Heart left ventricle (tissue), 16 donors: Measurements from ENCODE around the gene NXPH4. TPM values are rescaled to one million over a fixed set of nuclear protein-coding genes. Genes with fewer than 3 reads are reported as not detected.
A peak's percentile ranks its signal among the peaks of the same experiment; 100 is the strongest.

ENCODE experiments used
- ATAC-seq, 4 donors: fragments of 200-7000 bp; cut with Tn5 transposase; one replicate each; pipeline ENCODE4 v1.9.1; 2020 to 2022; ENCODE audit warnings: moderate library complexity in 4 of 4, mild to moderate bottlenecking in 3 of 4, moderate number of reproducible peaks in 1 of 4
- DNase-seq, 5 donors: peaks; one replicate each; pipeline ENCODE4 v3.0.0-alpha.2; 2020
- H3K27ac ChIP-seq, 12 donors: fragments of 200-600 bp; sonication (generic) in 4 of 12; one replicate each; pipeline versions ENCODE4 v1.5.0 to v1.8.0; 2016 to 2022; ENCODE audit warnings: mild to moderate bottlenecking in 2 of 12
- H3K27me3 ChIP-seq, 9 donors: fragments of 200-600 bp; sonication (generic) in 2 of 9; one replicate each; pipeline versions ENCODE4 v1.5.1 to v1.8.0; 2016 to 2022; ENCODE audit warnings: mild to moderate bottlenecking in 3 of 9
- H3K36me3 ChIP-seq, 9 donors: fragments of 200-600 bp; sonication (generic) in 2 of 9; one replicate each; pipeline versions ENCODE4 v1.5.0 to v1.8.0; 2018 to 2022; ENCODE audit warnings: mild to moderate bottlenecking in 2 of 9
- H3K4me1 ChIP-seq, 12 donors: fragments of 200-600 bp; sonication (generic) in 4 of 12; one replicate each; pipeline versions ENCODE4 v1.5.0 to v1.8.0; 2016 to 2022; ENCODE audit warnings: mild to moderate bottlenecking in 3 of 12
- H3K4me3 ChIP-seq, 12 donors: fragments of 200-600 bp; sonication (generic) in 4 of 12; one replicate each; pipeline versions ENCODE4 v1.5.0 to v1.8.0; 2017 to 2022; ENCODE audit warnings: mild to moderate bottlenecking in 9 of 12, moderate library complexity in 4 of 12
- H3K9me3 ChIP-seq, 12 donors: fragments of 200-600 bp; sonication (generic) in 4 of 12; one replicate each; pipeline versions ENCODE4 v1.5.0 to v1.8.0; 2016 to 2022; ENCODE audit warnings: mild to moderate bottlenecking in 1 of 12
- POLR2A ChIP-seq, 2 donors: fragments of 450-650 bp; IDR thresholded peaks; one replicate each; pipeline ENCODE4 v1.6.1; 2017; ENCODE audit warnings: antibody characterized with exemption in 2 of 2, mild to moderate bottlenecking in 2 of 2, moderate library complexity in 2 of 2
- WGBS, 4 donors: extraction: QIAGEN DNeasy Blood & Tissue Kit in 2 of 4; methylation state at CpG; one replicate each; pipeline versions ENCODE4 v1.1.5 to v1.1.7; 2013 to 2018; 5-methylcytosine and 5-hydroxymethylcytosine counted together
- intact Hi-C, 10 donors: fragments of 100-400 bp; cut with DNase I; formaldehyde crosslinking; loops; one replicate each; pipeline versions ENCODE4 v1.11.1 to v1.14.2; 2022
- polyA plus RNA-seq, 2 donors: library from polyadenylated mRNA; stranded (reverse); fragments of 200-250 nt; gene quantifications; one replicate each; pipeline ENCODE4 v1.2.3, GENCODE V29; 2013
- total RNA-seq, 9 donors: library from RNA; depleted of rRNA in 2 of 9; stranded (reverse); fragments of >200 nt in 2 of 9; fragmentation: NEBNext Ultra II Directional in 3 of 9; extraction: Animal tissue kit (Norgen Biotek cat#: 25700) in 3 of 9; gene quantifications; one replicate each; pipeline versions ENCODE4 v1.1.0 to v1.2.4, GENCODE V29; 2016 to 2023
- TF ChIP-seq, protein P1 (sequence below), 12 donors: fragments of 200-600 bp; sonication (generic) in 4 of 12; IDR thresholded peaks; one replicate each; pipeline versions ENCODE4 v1.5.0 to v1.8.0; 2018 to 2022; ENCODE audit warnings: antibody characterized with exemption in 12 of 12, mild to moderate bottlenecking in 5 of 12
- donor health status: ischemic (EF 13 %, LVEDD 7.1; RV severe dilation, severe dysfunction).
- donor health status: healthy with polysubstance abuse.
- donor health status: DM: no; HTN: yes; CAD: no.
- donor health status: DM: no; HTN: no; CAD: no.
- donor health status: ischemic (EF 25% LVEDD 6.9; RV normal size, moderate dysfunction).
- donor health status: ischemic (EF 25% LVEDD 5.7; RV mildly dilated, moderate dysfunction).
- donor health status: healthy.
- donor health status: DM: yes; HTN: yes; CAD: no.
- donor health status: ischemic (EF 35%, LVEDD 5.7; RV mildly dilated, moderate dysfunction).
- donor health status: nonischemic (EF 11% LVEDD 7.7; RV severe dilation, severe dysfunction).
- donor health status: DM: yes; HTN: yes; CAD: no.
- donor health status: PGD.
- donor health status: ischemic (EF 29% LVEDD 5.4; RV normal size, mild dysfunction).
- donor health status: nonischemic (EF 23%, LVEDD 6.1; RV moderate dilation, normal function).

Gene NXPH4
- total and polyA plus RNA-seq, 11 donors = 1.3 to 8.0 (median 3.0) TPM

DNA sequence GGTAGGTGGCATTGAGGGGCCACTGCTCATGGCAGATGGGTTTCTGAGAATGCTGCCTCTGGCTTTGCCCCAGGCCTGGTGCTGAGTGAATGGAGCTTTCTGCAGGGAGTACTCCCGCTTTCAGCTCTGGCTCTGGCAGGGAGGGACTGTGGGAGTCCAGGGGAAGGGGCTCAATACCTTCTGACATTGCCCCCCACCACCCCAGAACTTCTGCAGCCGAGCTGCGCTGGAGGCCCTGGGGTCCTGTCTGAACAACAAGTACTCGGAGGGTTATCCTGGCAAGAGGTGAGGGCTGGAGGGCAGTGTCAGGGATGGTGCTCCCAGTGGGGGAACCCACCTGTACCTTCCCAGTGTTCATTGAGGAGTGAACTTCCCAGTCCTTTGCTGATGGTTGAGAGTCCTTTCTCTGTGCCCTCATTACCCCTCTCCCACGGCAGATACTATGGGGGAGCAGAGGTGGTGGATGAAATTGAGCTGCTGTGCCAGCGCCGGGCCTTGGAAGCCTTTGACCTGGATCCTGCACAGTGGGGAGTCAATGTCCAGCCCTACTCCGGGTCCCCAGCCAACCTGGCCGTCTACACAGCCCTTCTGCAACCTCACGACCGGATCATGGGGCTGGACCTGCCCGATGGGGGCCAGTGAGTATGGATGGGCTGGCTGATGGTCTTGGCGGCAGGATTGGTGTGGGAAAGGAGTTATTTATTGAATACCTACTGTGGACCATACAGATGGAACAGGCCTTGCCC lies 14.9 kb downstream of the NXPH4 start:
- ATAC-seq = no peak
- WGBS, 4 donors = 87 to 93% (median 89%) methylated on average over 11 to 13 of the region's 13 CpGs
- no peak for TF ChIP-seq POLR2A (IDR thresholded peaks at IDR 0.05)
- TF ChIP-seq, protein P1, sequence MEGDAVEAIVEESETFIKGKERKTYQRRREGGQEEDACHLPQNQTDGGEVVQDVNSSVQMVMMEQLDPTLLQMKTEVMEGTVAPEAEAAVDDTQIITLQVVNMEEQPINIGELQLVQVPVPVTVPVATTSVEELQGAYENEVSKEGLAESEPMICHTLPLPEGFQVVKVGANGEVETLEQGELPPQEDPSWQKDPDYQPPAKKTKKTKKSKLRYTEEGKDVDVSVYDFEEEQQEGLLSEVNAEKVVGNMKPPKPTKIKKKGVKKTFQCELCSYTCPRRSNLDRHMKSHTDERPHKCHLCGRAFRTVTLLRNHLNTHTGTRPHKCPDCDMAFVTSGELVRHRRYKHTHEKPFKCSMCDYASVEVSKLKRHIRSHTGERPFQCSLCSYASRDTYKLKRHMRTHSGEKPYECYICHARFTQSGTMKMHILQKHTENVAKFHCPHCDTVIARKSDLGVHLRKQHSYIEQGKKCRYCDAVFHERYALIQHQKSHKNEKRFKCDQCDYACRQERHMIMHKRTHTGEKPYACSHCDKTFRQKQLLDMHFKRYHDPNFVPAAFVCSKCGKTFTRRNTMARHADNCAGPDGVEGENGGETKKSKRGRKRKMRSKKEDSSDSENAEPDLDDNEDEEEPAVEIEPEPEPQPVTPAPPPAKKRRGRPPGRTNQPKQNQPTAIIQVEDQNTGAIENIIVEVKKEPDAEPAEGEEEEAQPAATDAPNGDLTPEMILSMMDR (IDR thresholded peaks at IDR 0.05) = no peak

DNA sequence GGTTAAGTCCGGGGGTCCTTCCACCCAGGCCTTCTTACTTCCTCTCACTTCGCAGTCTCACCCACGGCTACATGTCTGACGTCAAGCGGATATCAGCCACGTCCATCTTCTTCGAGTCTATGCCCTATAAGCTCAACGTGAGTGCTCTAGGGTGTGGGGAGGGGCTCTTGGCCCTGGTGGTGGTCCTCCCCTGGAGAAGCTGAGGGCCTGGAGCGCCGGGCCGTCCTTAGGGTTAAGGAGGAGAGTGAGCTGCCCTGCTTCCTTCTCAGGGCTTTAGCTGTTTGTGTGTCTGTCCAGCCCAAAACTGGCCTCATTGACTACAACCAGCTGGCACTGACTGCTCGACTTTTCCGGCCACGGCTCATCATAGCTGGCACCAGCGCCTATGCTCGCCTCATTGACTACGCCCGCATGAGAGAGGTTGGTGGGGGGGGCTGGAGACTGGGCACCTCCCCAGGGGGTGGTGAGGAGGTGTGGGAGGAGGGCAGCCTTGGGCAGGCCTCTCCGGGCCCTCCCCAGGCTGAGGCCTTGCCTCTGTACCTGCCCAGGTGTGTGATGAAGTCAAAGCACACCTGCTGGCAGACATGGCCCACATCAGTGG lies 15.7 kb downstream of the NXPH4 start:
- 81 to 89% (median 85%) methylated on average over 18 to 19 of the region's 19 CpGs for WGBS, 4 donors
- peak in 1 of 5 donors; percentile 58 for DNase-seq
- peaks cover 0 to 73% (median 19%) of the 10 kb centered on the region in 12 donors for H3K4me1 ChIP-seq

More for the DNA sequence above, 14.9 kb downstream of the NXPH4 start:
- Histone ChIP-seq H3K4me1 (peaks cover 0 to 73% (median 23%) of the 10 kb centered on the region in 12 donors), H3K27me3 (peaks cover 0 to 22% (median 12%) of the 10 kb centered on the region in 9 donors), H3K9me3 (no peaks in the 10 kb centered on the region), H3K4me3 (peak overlapping the region in 2 of 12 donors; percentile 61 to 69), H3K36me3 (peaks cover 0 to 40% (median 29%) of the 10 kb centered on the region in 9 donors), H3K27ac (peak overlapping the region in 1 of 12 donors; percentile 89)
- peak in 1 of 5 donors; percentile 58 for DNase-seq
- intact Hi-C loops = loop anchor here in 1 of 10 donors (2.0 kb wide), 1 partner anchor 17 kb away; no protein-coding TSS in a partner anchor

DNA sequence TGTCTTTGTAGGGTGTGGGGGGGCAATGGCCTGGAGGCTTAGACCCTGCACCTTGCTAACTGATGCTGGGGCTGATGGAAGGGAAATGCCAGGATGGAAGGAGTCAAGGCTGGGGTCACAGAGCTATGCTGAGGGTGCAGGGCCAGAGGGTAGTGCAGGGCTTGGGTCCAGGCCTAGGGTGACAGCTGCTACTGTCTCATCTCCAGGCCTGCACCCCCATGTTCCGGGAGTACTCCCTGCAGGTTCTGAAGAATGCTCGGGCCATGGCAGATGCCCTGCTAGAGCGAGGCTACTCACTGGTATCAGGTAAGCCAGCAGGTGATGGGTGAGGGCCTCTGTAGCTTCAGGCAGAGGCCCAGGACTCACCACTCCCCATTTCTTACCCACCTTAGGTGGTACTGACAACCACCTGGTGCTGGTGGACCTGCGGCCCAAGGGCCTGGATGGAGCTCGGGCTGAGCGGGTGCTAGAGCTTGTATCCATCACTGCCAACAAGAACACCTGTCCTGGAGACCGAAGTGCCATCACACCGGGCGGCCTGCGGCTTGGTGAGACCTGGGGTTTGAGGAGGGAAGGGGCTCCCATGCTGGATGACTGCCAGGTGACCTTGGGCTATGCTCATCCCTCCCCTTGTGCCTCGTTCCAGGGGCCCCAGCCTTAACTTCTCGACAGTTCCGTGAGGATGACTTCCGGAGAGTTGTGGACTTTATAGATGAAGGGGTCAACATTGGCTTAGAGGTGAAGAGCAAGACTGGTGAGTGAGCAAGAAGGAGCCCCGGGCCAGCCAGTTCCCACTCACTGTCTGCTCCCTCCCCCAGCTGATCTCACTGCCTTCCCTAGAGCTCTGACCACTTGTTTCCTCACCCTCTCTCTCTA lies 17.0 kb downstream of the NXPH4 start:
- H3K4me3 ChIP-seq = no peak overlapping the region

More for the DNA sequence above, 15.7 kb downstream of the NXPH4 start:
- Histone ChIP-seq H3K4me3 (no peak overlapping the region), H3K27me3 (peaks cover 0 to 22% (median 5%) of the 10 kb centered on the region in 9 donors), H3K9me3 (no peaks in the 10 kb centered on the region), H3K27ac (peak overlapping the region in 1 of 12 donors; percentile 35), H3K36me3 (peaks cover 0 to 40% (median 29%) of the 10 kb centered on the region in 9 donors)
- intact Hi-C loops = no loop called here
- no peak for ATAC-seq
- no peak for TF ChIP-seq POLR2A (IDR thresholded peaks at IDR 0.05)
- TF ChIP-seq, protein P1 (IDR thresholded peaks at IDR 0.05) = no peak

More for the DNA sequence above, 17.0 kb downstream of the NXPH4 start:
- peaks cover 0 to 32% (median 12%) of the 10 kb centered on the region in 9 donors for H3K27me3 ChIP-seq
- 83 to 86% (median 83%) methylated on average over 14 to 15 of the region's 15 CpGs for WGBS, 4 donors
- H3K9me3 ChIP-seq = no peaks in the 10 kb centered on the region
- ATAC-seq = peak in 2 of 4 donors; percentile 8 to 28
- no peak for TF ChIP-seq POLR2A (IDR thresholded peaks at IDR 0.05)
- TF ChIP-seq, protein P1 (IDR thresholded peaks at IDR 0.05) = no peak
- DNase-seq = peak in 3 of 5 donors; percentile 30 to 51 (median 31)
- H3K4me1 ChIP-seq = peaks cover 0 to 83% (median 28%) of the 10 kb centered on the region in 12 donors
- peak overlapping the region in 7 of 12 donors; percentile 61 to 88 (median 79) for H3K27ac ChIP-seq
- intact Hi-C loops = no loop called here
- peaks cover 0 to 40% (median 29%) of the 10 kb centered on the region in 9 donors for H3K36me3 ChIP-seq
